MCF 10A (cell line): ENCODE data around the gene ZBP1. TPM values are rescaled to one million over a fixed set of nuclear protein-coding genes. Genes with fewer than 3 reads are reported as not detected.

ENCODE experiments used
- BruUV-seq: library from RNA; stranded (reverse); fragments of 400-500 nt; replicated peaks from 2 replicates; lab custom pipeline; 2021; lab: Mats Ljungman, UMichigan
- CTCF ChIA-PET: fragments of 300-600 bp; sonication (Branson Sonifier 250); formaldehyde crosslinking; extraction: SDS; loops from one replicate; lab custom pipeline; 2021; ENCODE audit warnings: antibody characterized with exemption, inconsistent platforms; lab: Yijun Ruan, JAX
- POLR2A ChIA-PET: fragments of 300-600, 350-650 bp; sonication (Branson Sonifier 250); formaldehyde crosslinking; extraction: SDS; loops from one replicate; lab custom pipeline; 2020; ENCODE audit warnings: antibody characterized with exemption, inconsistent platforms; lab: Yijun Ruan, JAX
- DNase-seq: peaks from one replicate; pipeline ENCODE4 v3.0.0-alpha.2; 2018; ENCODE audit not compliant: unreplicated experiment
- H3K27ac Mint-ChIP-seq: one replicate; pipeline ENCODE4 v1.8.0; 2022; ENCODE audit warnings: mild to moderate bottlenecking, low read depth, mixed read lengths; ENCODE audit not compliant: unreplicated experiment
- H3K27me3 Mint-ChIP-seq: one replicate; pipeline ENCODE4 v1.8.0; 2022; ENCODE audit warnings: mixed read lengths; ENCODE audit not compliant: insufficient read depth, unreplicated experiment
- H3K36me3 Mint-ChIP-seq: one replicate; pipeline ENCODE4 v1.8.0; 2022; ENCODE audit warnings: mild to moderate bottlenecking, moderate library complexity, mixed read lengths; ENCODE audit not compliant: insufficient read depth, unreplicated experiment
- H3K4me1 Mint-ChIP-seq: one replicate; pipeline ENCODE4 v1.8.0; 2022; ENCODE audit warnings: mixed read lengths; ENCODE audit not compliant: insufficient read depth, unreplicated experiment
- H3K4me3 Mint-ChIP-seq: one replicate; pipeline ENCODE4 v1.8.0; 2022; ENCODE audit warnings: mild to moderate bottlenecking, moderate library complexity, mixed read lengths; ENCODE audit not compliant: unreplicated experiment
- H3K9me3 Mint-ChIP-seq: one replicate; pipeline ENCODE4 v1.8.0; 2022; ENCODE audit warnings: mixed read lengths; ENCODE audit not compliant: unreplicated experiment
- CTCF ChIP-seq: fragments of 200-600 bp; IDR thresholded peaks from one replicate; pipeline ENCODE4 v1.8.0; 2022; ENCODE audit warnings: antibody characterized with exemption, mild to moderate bottlenecking; ENCODE audit not compliant: unreplicated experiment
- intact Hi-C: fragments of 100-400 bp; cut with micrococcal nuclease; formaldehyde crosslinking; loops from 2 replicates; pipeline ENCODE4 v1.14.1; 2022
- total RNA-seq: library from RNA; stranded (reverse); gene quantifications from 2 replicates; pipeline ENCODE4 v1.2.3, GENCODE V29; 2022

The ZBP1 gene
- total RNA-seq, 1 experiment from 2014 or later, result not detected

GRCh38 chr20:57568960-57569359 lies 51.3 kb downstream of the ZBP1 start:
- Mint-ChIP-seq H3K36me3 (no peaks in the 10 kb centered on the region), H3K9me3 (no peaks in the 10 kb centered on the region), H3K4me1 (no peaks in the 10 kb centered on the region), H3K4me3 (no peak overlapping the region), H3K27me3 (peaks cover 93% of the 10 kb centered on the region), H3K27ac (no peak overlapping the region)
- no TSS peak for BruUV-seq
- ChIA-PET CTCF (interaction anchor here (0.6 to 1.5 kb wide), 7 partner anchors 27 to 855 kb away, joined by 3 to 5 read pairs (median 4); no protein-coding TSS in a partner anchor), POLR2A (interaction anchor here (1.3 kb wide), 1 partner anchor 8 kb away, joined by 3 read pairs; the partner anchor contains the start of gene PCK1)
- intact Hi-C loops, result no loop called here
- TF ChIP-seq CTCF, result no peak
- no peak for DNase-seq

DNA sequence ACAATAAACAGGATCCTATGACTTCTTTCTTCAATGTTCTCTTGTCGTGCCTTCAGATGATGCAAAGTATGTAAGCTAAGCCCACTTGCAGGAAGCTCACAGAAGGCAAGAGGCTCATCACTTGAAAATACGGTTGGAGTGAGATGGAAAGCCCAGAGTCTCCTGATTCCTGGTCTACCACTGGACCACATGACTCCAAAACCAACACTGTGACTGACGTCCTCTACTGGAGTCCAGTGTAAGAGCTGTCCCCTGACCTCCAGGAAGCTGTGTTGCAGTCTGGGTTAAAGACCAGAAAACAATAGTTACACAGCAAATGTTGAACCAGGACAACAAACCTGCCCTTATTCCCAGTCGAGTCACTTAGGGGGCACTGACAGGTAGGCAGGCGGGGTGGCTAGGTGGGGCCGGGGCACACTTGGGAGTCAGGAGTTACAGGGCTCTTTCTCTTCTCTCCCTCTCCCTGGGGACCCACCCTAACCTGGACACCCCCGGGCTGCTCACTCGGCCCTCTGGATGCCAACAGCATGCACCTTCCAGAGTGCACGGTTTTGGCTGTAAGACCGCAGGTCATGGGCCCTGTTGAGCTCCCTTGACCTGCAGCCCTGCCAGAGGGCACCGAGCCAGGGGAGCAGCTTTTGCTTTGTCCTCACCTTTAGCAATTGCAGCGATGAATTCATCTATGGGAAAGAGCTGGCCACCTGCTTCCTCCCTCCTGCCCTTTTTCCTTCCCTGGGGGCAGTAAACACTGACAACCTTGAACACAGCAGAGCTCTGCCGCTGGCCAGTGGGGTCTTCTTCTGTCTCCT lies 51.9 kb downstream of the ZBP1 start:
- no peaks in the 10 kb centered on the region for H3K9me3 Mint-ChIP-seq
- no peak for TF ChIP-seq CTCF
- DNase-seq, result no peak
- peaks cover 99% of the 10 kb centered on the region for H3K27me3 Mint-ChIP-seq
- ChIA-PET POLR2A (interaction anchor here (1.3 kb wide), 1 partner anchor 7 kb away, joined by 3 read pairs; the partner anchor contains the start of gene PCK1), CTCF (interaction anchor here (0.6 to 1.5 kb wide), 9 partner anchors 26 to 1833 kb away, joined by 3 to 5 read pairs (median 3); no protein-coding TSS in a partner anchor)
- no peak overlapping the region for H3K4me3 Mint-ChIP-seq
- no peaks in the 10 kb centered on the region for H3K4me1 Mint-ChIP-seq
- no TSS peak for BruUV-seq
- intact Hi-C loops, result no loop called here
- no peak overlapping the region for H3K27ac Mint-ChIP-seq
- no peaks in the 10 kb centered on the region for H3K36me3 Mint-ChIP-seq

- ChIA-PET CTCF (interaction anchor here (0.7 to 1.0 kb wide), 2 partner anchors 27 to 384 kb away, joined by 3 to 5 read pairs; no protein-coding TSS in a partner anchor), POLR2A (interaction anchor here (0.8 kb wide), 1 partner anchor 9 kb away, joined by 3 read pairs; no protein-coding TSS in a partner anchor)
- no TSS peak for BruUV-seq
- Mint-ChIP-seq H3K9me3 (no peaks in the 10 kb centered on the region), H3K36me3 (no peaks in the 10 kb centered on the region), H3K27ac (no peak overlapping the region), H3K4me1 (no peaks in the 10 kb centered on the region), H3K27me3 (peaks cover 95% of the 10 kb centered on the region), H3K4me3 (no peak overlapping the region)
- no peak for TF ChIP-seq CTCF
- intact Hi-C loops, result no loop called here
- no peak for DNase-seq
These were observed 52.7 kb downstream of the ZBP1 start for GRCh38 chr20:57567471-57568079.
